ENCODE results near the gene MICALL1. TPM values are rescaled to one million over a fixed set of nuclear protein-coding genes. Genes with fewer than 3 reads are reported as not detected.

MICALL1 gene
- total RNA-seq (2014; rRNA removed; shearing (Covaris generic)), result 28.2 and 29.8 TPM in 2 replicates

GRCh38 chr22:37905534-37906363, at the start of gene MICALL1:
Gene MICALL1 (plus strand): TSS chr22:37906297. CDS start chr22:37906423, 126 bp downstream.
- H3K36me3 ChIP-seq (replicated peaks; ENCODE audit: control insufficient read depth, insufficient read depth, low read length), result no peaks in the 10 kb centered on the region
- H3K4me3 ChIP-seq (ENCODE audit: insufficient read depth, low read depth, low read length), result peak within 1 kb of the TSS; percentile 63
- peak; percentile 98 for DNase-seq
- no peaks in the 10 kb centered on the region for H3K27me3 ChIP-seq (ENCODE audit: control insufficient read depth, insufficient read depth, low read length)

GRCh38 chr22:37860796-37861421, 45.2 kb upstream of the MICALL1 start:
- Histone ChIP-seq H3K36me3 (replicated peaks; ENCODE audit: control insufficient read depth, insufficient read depth, low read length) (peaks cover 56% of the 10 kb centered on the region), H3K4me3 (ENCODE audit: insufficient read depth, low read depth, low read length) (no peak overlapping the region), H3K27me3 (ENCODE audit: control insufficient read depth, insufficient read depth, low read length) (no peaks in the 10 kb centered on the region)
- no peak for DNase-seq

GRCh38 chr22:37862570-37863325, 43.3 kb upstream of the MICALL1 start:
- H3K27me3 ChIP-seq (ENCODE audit: control insufficient read depth, insufficient read depth, low read length), result no peaks in the 10 kb centered on the region
- no peak overlapping the region for H3K4me3 ChIP-seq (ENCODE audit: insufficient read depth, low read depth, low read length)
- peaks cover 56% of the 10 kb centered on the region for H3K36me3 ChIP-seq (replicated peaks; ENCODE audit: control insufficient read depth, insufficient read depth, low read length)
- no peak for DNase-seq

- H3K27me3 ChIP-seq (ENCODE audit: control insufficient read depth, insufficient read depth, low read length), result no peaks in the 10 kb centered on the region
- peaks cover 56% of the 10 kb centered on the region for H3K36me3 ChIP-seq (replicated peaks; ENCODE audit: control insufficient read depth, insufficient read depth, low read length)
- H3K4me3 ChIP-seq (ENCODE audit: insufficient read depth, low read depth, low read length), result no peak overlapping the region
- DNase-seq, result no peak
Observed at GRCh38 chr22:37865510-37865909, 40.6 kb upstream of the MICALL1 start.

GRCh38 chr22:37870273-37870672, 35.8 kb upstream of the MICALL1 start:
- no peak for DNase-seq
- peaks cover 47% of the 10 kb centered on the region for H3K36me3 ChIP-seq (replicated peaks; ENCODE audit: control insufficient read depth, insufficient read depth, low read length)
- H3K27me3 ChIP-seq (ENCODE audit: control insufficient read depth, insufficient read depth, low read length), result no peaks in the 10 kb centered on the region
- H3K4me3 ChIP-seq (ENCODE audit: insufficient read depth, low read depth, low read length), result no peak overlapping the region

- H3K4me3 ChIP-seq (ENCODE audit: insufficient read depth, low read depth, low read length), result no peak overlapping the region
- H3K27me3 ChIP-seq (ENCODE audit: control insufficient read depth, insufficient read depth, low read length), result no peaks in the 10 kb centered on the region
- peaks cover 40% of the 10 kb centered on the region for H3K36me3 ChIP-seq (replicated peaks; ENCODE audit: control insufficient read depth, insufficient read depth, low read length)
- DNase-seq, result no peak
Observed at GRCh38 chr22:37880668-37881440, 25.2 kb upstream of the MICALL1 start.

GRCh38 chr22:37884420-37884819, 21.7 kb upstream of the MICALL1 start:
- peaks cover 38% of the 10 kb centered on the region for H3K36me3 ChIP-seq (replicated peaks; ENCODE audit: control insufficient read depth, insufficient read depth, low read length)
- no peak for DNase-seq
- H3K27me3 ChIP-seq (ENCODE audit: control insufficient read depth, insufficient read depth, low read length), result no peaks in the 10 kb centered on the region
- H3K4me3 ChIP-seq (ENCODE audit: insufficient read depth, low read depth, low read length), result no peak overlapping the region

GRCh38 chr22:37887584-37888378, 18.3 kb upstream of the MICALL1 start:
- DNase-seq, result peak; percentile 64
- no peak overlapping the region for H3K4me3 ChIP-seq (ENCODE audit: insufficient read depth, low read depth, low read length)
- H3K27me3 ChIP-seq (ENCODE audit: control insufficient read depth, insufficient read depth, low read length), result no peaks in the 10 kb centered on the region
- H3K36me3 ChIP-seq (replicated peaks; ENCODE audit: control insufficient read depth, insufficient read depth, low read length), result peaks cover 26% of the 10 kb centered on the region

- no peak for DNase-seq
- H3K4me3 ChIP-seq (ENCODE audit: insufficient read depth, low read depth, low read length), result no peak overlapping the region
- peaks cover 15% of the 10 kb centered on the region for H3K36me3 ChIP-seq (replicated peaks; ENCODE audit: control insufficient read depth, insufficient read depth, low read length)
- H3K27me3 ChIP-seq (ENCODE audit: control insufficient read depth, insufficient read depth, low read length), result no peaks in the 10 kb centered on the region
Observed at GRCh38 chr22:37891926-37892325, 14.2 kb upstream of the MICALL1 start.

GRCh38 chr22:37892566-37893335, 13.3 kb upstream of the MICALL1 start:
- Histone ChIP-seq H3K36me3 (replicated peaks; ENCODE audit: control insufficient read depth, insufficient read depth, low read length) (peaks cover 10% of the 10 kb centered on the region), H3K4me3 (ENCODE audit: insufficient read depth, low read depth, low read length) (no peak overlapping the region), H3K27me3 (ENCODE audit: control insufficient read depth, insufficient read depth, low read length) (no peaks in the 10 kb centered on the region)
- no peak for DNase-seq

- H3K36me3 ChIP-seq (replicated peaks; ENCODE audit: control insufficient read depth, insufficient read depth, low read length), result peaks cover 3% of the 10 kb centered on the region
- no peak for DNase-seq
- H3K4me3 ChIP-seq (ENCODE audit: insufficient read depth, low read depth, low read length), result no peak overlapping the region
- H3K27me3 ChIP-seq (ENCODE audit: control insufficient read depth, insufficient read depth, low read length), result no peaks in the 10 kb centered on the region
Observed at GRCh38 chr22:37893583-37893983, 12.5 kb upstream of the MICALL1 start.

GRCh38 chr22:37894939-37895670, 11.0 kb upstream of the MICALL1 start:
- DNase-seq, result peak; percentile 68
- no peaks in the 10 kb centered on the region for H3K27me3 ChIP-seq (ENCODE audit: control insufficient read depth, insufficient read depth, low read length)
- no peaks in the 10 kb centered on the region for H3K36me3 ChIP-seq (replicated peaks; ENCODE audit: control insufficient read depth, insufficient read depth, low read length)
- H3K4me3 ChIP-seq (ENCODE audit: insufficient read depth, low read depth, low read length), result no peak overlapping the region

All from H7 (cell line).